ENCODE results near the gene MAP2K3. TPM values are rescaled to one million over a fixed set of nuclear protein-coding genes. Genes with fewer than 3 reads are reported as not detected.

Gene MAP2K3
- total RNA-seq, 1 donor from 2014 or later, result 19.4 TPM

- Mint-ChIP-seq H3K27ac (ENCODE audit: unreplicated experiment) (no peak overlapping the region), H3K9me3 (no peaks in the 10 kb centered on the region), H3K27me3 (ENCODE audit: low read depth) (peaks cover 2% of the 10 kb centered on the region), H3K36me3 (ENCODE audit: low read depth) (no peaks in the 10 kb centered on the region), H3K4me3 (no peak overlapping the region), H3K4me1 (peaks cover 30% of the 10 kb centered on the region)
- TF ChIP-seq, protein P1, sequence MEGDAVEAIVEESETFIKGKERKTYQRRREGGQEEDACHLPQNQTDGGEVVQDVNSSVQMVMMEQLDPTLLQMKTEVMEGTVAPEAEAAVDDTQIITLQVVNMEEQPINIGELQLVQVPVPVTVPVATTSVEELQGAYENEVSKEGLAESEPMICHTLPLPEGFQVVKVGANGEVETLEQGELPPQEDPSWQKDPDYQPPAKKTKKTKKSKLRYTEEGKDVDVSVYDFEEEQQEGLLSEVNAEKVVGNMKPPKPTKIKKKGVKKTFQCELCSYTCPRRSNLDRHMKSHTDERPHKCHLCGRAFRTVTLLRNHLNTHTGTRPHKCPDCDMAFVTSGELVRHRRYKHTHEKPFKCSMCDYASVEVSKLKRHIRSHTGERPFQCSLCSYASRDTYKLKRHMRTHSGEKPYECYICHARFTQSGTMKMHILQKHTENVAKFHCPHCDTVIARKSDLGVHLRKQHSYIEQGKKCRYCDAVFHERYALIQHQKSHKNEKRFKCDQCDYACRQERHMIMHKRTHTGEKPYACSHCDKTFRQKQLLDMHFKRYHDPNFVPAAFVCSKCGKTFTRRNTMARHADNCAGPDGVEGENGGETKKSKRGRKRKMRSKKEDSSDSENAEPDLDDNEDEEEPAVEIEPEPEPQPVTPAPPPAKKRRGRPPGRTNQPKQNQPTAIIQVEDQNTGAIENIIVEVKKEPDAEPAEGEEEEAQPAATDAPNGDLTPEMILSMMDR (conservative IDR thresholded peaks at IDR 0.05), result no peak
- DNase-seq (ENCODE audit: low read depth, low spot score), result no peak
Observed at GRCh38 chr17:21355586-21355985, 71.1 kb downstream of the MAP2K3 start.

DNA sequence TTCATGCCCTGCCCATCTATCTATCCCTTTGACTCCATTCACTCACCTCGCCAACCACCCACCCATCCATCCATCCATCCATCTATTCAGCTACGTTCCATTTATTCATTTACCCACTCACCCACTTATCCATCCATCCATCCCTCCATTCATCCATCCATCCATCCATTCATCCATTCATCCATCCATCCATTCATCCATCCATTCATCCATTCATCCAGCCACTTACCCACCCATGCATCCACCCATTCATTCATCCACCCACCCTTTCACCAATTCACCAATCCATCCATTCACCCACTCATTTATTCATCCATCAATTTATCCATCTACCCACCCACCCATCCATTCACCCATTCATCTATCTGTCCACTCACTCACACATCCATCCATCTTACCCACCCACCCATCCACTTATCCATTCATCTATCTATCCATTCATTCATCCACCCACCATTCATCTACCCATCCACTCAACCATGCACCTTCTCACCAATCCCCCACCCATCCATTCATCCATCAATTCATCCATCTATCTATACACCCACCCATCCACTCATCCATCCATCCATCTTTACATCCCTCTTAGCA lies 72.1 kb downstream of the MAP2K3 start:
- Mint-ChIP-seq H3K27me3 (ENCODE audit: low read depth) (peaks cover 2% of the 10 kb centered on the region), H3K9me3 (no peaks in the 10 kb centered on the region), H3K27ac (ENCODE audit: unreplicated experiment) (no peak overlapping the region), H3K36me3 (ENCODE audit: low read depth) (no peaks in the 10 kb centered on the region), H3K4me3 (no peak overlapping the region), H3K4me1 (peaks cover 30% of the 10 kb centered on the region)
- no peak for DNase-seq (ENCODE audit: low read depth, low spot score)
- TF ChIP-seq, protein P1 (conservative IDR thresholded peaks at IDR 0.05), result no peak

GRCh38 chr17:21357281-21357680 lies 72.8 kb downstream of the MAP2K3 start:
- Mint-ChIP-seq H3K4me3 (no peak overlapping the region), H3K27ac (ENCODE audit: unreplicated experiment) (no peak overlapping the region), H3K4me1 (peaks cover 30% of the 10 kb centered on the region), H3K27me3 (ENCODE audit: low read depth) (peaks cover 2% of the 10 kb centered on the region), H3K36me3 (ENCODE audit: low read depth) (no peaks in the 10 kb centered on the region), H3K9me3 (no peaks in the 10 kb centered on the region)
- TF ChIP-seq, protein P1 (conservative IDR thresholded peaks at IDR 0.05), result no peak
- DNase-seq (ENCODE audit: low read depth, low spot score), result no peak

DNA sequence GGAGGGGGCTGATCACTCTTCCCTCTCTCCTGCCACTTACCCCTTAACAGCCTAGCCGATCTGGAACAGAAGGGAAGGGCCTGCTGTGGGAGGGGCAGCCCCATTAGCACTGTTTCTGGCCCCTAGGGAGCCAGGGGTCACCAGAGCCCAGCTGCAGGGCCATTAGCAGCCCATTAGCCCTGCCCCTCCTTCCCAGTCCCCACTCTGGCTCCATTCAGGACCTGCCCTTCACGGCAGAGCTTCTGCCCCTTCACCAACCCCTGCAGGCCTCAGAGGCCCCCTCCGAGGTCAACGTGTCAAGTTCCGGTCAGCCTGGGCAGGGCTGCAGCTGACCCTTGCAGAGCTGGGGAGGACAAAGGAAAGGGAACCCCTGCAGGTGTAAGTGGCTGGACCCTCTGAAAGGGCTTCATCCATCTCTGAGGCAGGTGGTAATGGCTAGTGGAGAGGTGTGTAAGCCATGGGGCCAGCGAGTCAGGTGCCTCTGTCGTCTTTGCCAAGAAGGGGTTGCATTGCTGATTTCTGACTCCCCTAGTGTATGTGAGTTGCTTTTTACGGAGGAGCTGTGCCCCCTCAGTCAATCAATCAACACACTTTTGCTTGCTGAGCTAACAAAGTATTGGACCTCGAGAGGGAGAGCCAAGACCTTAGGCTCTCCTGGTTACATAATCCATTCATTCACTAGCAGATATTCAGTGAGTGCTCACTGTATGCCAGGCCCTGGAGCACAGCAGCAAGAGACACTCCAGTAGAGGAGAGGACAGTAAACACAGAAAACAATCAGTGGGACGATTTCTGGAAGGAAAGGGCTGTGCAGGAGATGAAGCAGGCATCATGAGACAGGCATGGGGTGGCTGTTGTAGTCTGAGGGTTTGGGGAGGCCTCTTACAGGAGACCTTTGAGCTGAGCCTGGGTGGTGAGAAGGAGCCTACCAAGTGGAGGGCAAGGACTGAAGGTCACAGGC lies 73.5 kb downstream of the MAP2K3 start:
- H3K27me3 Mint-ChIP-seq (ENCODE audit: low read depth), result peaks cover 2% of the 10 kb centered on the region
- H3K27ac Mint-ChIP-seq (ENCODE audit: unreplicated experiment), result peak overlapping the region; percentile 82
- TF ChIP-seq, protein P1 (conservative IDR thresholded peaks at IDR 0.05), result no peak
- H3K4me1 Mint-ChIP-seq, result peaks cover 30% of the 10 kb centered on the region
- no peaks in the 10 kb centered on the region for H3K36me3 Mint-ChIP-seq (ENCODE audit: low read depth)
- H3K9me3 Mint-ChIP-seq, result no peaks in the 10 kb centered on the region
- peak overlapping the region; percentile 41 for H3K4me3 Mint-ChIP-seq
- DNase-seq (ENCODE audit: low read depth, low spot score), result no peak

DNA sequence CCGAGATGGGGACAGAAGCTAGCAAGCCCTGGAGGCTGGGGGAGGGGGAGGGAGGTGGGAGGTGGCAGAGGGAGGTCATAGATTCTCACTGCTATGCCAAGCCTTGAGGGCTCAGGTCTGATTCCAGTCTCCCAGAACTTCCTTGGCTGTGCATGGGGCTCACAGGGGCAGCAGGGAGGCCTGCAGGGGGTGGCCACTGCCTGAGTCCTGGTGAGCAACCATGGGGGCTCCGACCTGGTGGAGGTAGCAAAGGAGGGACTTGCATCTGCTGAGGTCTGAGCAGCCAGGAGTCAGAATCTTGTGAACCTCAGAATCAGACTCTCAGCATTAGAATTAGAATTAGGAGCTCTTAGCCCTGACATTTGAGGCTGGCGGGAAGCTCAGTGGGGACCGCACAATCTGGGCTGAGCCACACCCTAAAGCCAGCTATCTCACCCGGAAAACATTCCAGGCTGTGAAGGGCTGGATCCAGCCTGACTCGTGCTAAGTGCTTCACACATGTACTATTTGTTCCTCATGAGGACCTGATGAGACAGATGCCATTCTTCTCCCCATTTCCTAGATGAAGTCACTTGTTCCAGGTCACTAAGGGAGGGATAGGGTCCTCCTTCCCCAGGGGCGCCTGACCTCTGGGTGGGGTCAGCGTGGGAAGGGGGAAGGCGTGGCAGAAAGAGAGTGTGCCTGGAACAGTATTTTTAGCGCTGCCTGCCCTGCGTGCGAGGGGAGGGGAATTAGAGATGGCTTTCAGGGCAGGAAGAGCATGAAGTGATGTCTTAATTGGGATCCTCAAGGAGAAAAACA lies 74.4 kb downstream of the MAP2K3 start:
- Mint-ChIP-seq H3K9me3 (no peaks in the 10 kb centered on the region), H3K4me3 (peak overlapping the region; percentile 73), H3K4me1 (peaks cover 27% of the 10 kb centered on the region), H3K27me3 (ENCODE audit: low read depth) (peaks cover 2% of the 10 kb centered on the region), H3K36me3 (ENCODE audit: low read depth) (no peaks in the 10 kb centered on the region), H3K27ac (ENCODE audit: unreplicated experiment) (peak overlapping the region; percentile 77)
- no peak for DNase-seq (ENCODE audit: low read depth, low spot score)
- TF ChIP-seq, protein P1 (conservative IDR thresholded peaks at IDR 0.05), result no peak
